Esophagus muscularis mucosa (tissue), 4 donors: Measurements from ENCODE around the gene RFXANK. TPM values are rescaled to one million over a fixed set of nuclear protein-coding genes. Genes with fewer than 3 reads are reported as not detected.
A peak's percentile ranks its signal among the peaks of the same experiment; 100 is the strongest.

Source experiments
- DNase-seq: peaks from one replicate; pipeline ENCODE4 v3.0.0-alpha.2; 2017; ENCODE audit errors: extremely low spot score
- H3K27ac ChIP-seq, 4 donors: fragments of 200-600 bp; sonication (generic); replicated peaks in 1 of 4; 1 replicate in 3 of 4; 2 replicates in 1 of 4; pipeline ENCODE4 v1.5.1; 2016 to 2019; ENCODE audit warnings: mild to moderate bottlenecking in 1 of 4
- H3K27me3 ChIP-seq, 4 donors: fragments of 200-600 bp; sonication (generic); one replicate each; pipeline versions ENCODE4 v1.5.1 to v1.6.0; 2016 to 2019
- H3K36me3 ChIP-seq, 4 donors: fragments of 200-600 bp; sonication (generic); one replicate each; pipeline ENCODE4 v1.5.1; 2016 to 2019
- H3K4me1 ChIP-seq, 4 donors: fragments of 200-600 bp; sonication (generic); one replicate each; pipeline ENCODE4 v1.5.1; 2016 to 2019
- H3K4me3 ChIP-seq, 4 donors: fragments of 200-600 bp; sonication (generic); 1 replicate in 2 of 4; 2 replicates in 2 of 4; pipeline ENCODE4 v1.5.1; 2016 to 2019; ENCODE audit warnings: mild to moderate bottlenecking in 4 of 4, moderate library complexity in 1 of 4
- H3K9me3 ChIP-seq, 4 donors: fragments of 200-600 bp; sonication (generic); 1 replicate in 3 of 4; 2 replicates in 1 of 4; pipeline ENCODE4 v1.5.1; 2016 to 2019
- CTCF ChIP-seq, 3 experiments: fragments of 200-600 bp in 2 of 3; fragments of 450-650 bp in 1 of 3; sonication (generic) in 2 of 3; IDR thresholded peaks; one replicate each; pipeline ENCODE4 v1.5.1; 2017 to 2019; ENCODE audit warnings: antibody characterized with exemption in 3 of 3, mild to moderate bottlenecking in 2 of 3, moderate library complexity in 1 of 3
- EP300 ChIP-seq: sonication (generic); formaldehyde crosslinking; IDR thresholded peaks from one replicate; pipeline ENCODE4 v1.6.1; 2017; ENCODE audit warnings: antibody characterized with exemption
- POLR2A ChIP-seq: fragments of 450-650 bp; IDR thresholded peaks from one replicate; pipeline ENCODE4 v1.6.1; 2017; ENCODE audit warnings: antibody characterized with exemption, moderate library complexity, mild to moderate bottlenecking, low read depth
- POLR2AphosphoS5 ChIP-seq, 2 donors: sonication (generic); formaldehyde crosslinking; IDR thresholded peaks; one replicate each; pipeline ENCODE4 v1.6.1; 2017; ENCODE audit warnings: antibody characterized with exemption in 2 of 2
- WGBS: methylation state at CpG from one replicate; pipeline ENCODE4 v1.1.5; 2018; 5-methylcytosine and 5-hydroxymethylcytosine counted together
- intact Hi-C: fragments of 100-400 bp; cut with DNase I; formaldehyde crosslinking; loops from one replicate; pipeline ENCODE4 v1.15.1; 2023
- total RNA-seq, 4 donors: library from RNA; depleted of rRNA; stranded (reverse); fragments of >200 nt; gene quantifications; one replicate each; pipeline versions ENCODE4 v1.1.0 to v1.2.1, GENCODE V29; 2016

The RFXANK gene
- 10 to 100 TPM; 34.8 to 49.2 (median 38.2) TPM for total RNA-seq

DNA sequence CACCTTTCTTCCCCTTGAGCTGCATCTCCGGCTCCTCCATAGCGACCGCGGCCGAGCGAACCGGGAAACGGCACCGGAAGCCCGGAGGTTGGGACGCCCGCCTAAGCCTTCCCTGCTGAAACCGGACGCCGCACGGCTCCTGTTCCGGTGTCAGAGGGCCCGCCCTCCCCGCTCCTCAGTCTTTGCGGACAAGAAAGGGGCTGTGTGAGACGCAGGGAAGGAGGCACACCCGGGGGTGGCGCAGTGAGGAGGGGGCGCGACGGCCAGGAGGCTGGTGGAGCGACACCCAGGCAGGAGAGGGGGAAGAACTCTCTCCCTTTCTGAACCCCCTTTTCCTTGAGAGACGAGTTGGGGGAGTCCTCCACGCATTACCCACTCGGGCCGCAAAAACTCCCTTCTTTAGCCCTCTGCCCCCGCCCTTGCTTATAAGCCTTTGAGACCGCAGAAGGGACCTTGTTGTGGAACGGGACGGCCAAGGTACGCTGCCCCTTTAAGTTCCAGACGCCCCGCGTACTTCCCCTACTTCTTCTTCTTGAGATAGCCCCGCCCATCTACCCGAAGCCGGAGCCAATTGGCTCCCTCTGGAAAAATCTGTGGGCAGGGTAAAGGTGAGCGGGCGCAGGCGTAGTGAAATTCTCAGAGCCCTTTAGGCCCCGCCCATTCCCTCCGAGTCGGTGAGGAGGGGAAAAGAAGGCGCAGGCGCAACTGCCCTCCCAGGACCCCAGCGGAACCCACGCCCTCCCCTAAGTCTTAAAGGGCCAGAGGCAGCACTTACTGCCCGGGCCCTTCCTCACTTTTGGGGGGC lies at the start of gene RFXANK, which contains the start of gene BORCS8:
Gene RFXANK, plus strand, starts transcription at position 181 of the 805 bp plus-strand sequence. CDS start 1,689 bp downstream, outside the sequence.
Gene BORCS8, minus strand, starts transcription at position 75 of the 805 bp plus-strand sequence. Its CDS starts 35 bp downstream, at position 40.
- no peak for TF ChIP-seq POLR2A
- peak; percentile 81 to 86 for TF ChIP-seq POLR2AphosphoS5 (IDR thresholded peaks at IDR 0.05)
- TF ChIP-seq CTCF (IDR thresholded peaks at IDR 0.05): peak in 1 of 3 experiments; percentile 22
- WGBS: 0% methylated on average over 26 of the region's 53 CpGs
- intact Hi-C loops: loop anchor here (10.0 kb wide), 1 partner anchor 123 kb away; no protein-coding TSS in a partner anchor
- no peaks in the 10 kb centered on the region for H3K27me3 ChIP-seq
- H3K4me1 ChIP-seq: peaks cover 45 to 62% (median 53%) of the 10 kb centered on the region in 4 donors
- peak within 1 kb of the TSS; percentile 75 to 95 (median 82) for H3K4me3 ChIP-seq
- no peaks in the 10 kb centered on the region for H3K9me3 ChIP-seq
- H3K27ac ChIP-seq: peak within 1 kb of the TSS; percentile 98 to 100 (median 98)
- peak; percentile 99 for DNase-seq
- peaks cover 8 to 24% (median 20%) of the 10 kb centered on the region in 4 donors for H3K36me3 ChIP-seq

GRCh38 chr19:19142347-19142746 lies 49.7 kb upstream of the RFXANK start:
- Histone ChIP-seq H3K4me1 (peaks cover 9 to 20% (median 15%) of the 10 kb centered on the region in 4 donors), H3K27ac (no peak overlapping the region), H3K36me3 (peaks cover 0 to 11% (median 9%) of the 10 kb centered on the region in 4 donors), H3K27me3 (no peaks in the 10 kb centered on the region), H3K9me3 (no peaks in the 10 kb centered on the region), H3K4me3 (no peak overlapping the region)
- intact Hi-C loops: no loop called here
- DNase-seq: no peak
- TF ChIP-seq POLR2AphosphoS5 (IDR thresholded peaks at IDR 0.05) (no peak), POLR2A (no peak)
- 96% methylated on average over 12 of the region's 12 CpGs for WGBS

GRCh38 chr19:19145281-19145680 lies 46.8 kb upstream of the RFXANK start:
- no peaks in the 10 kb centered on the region for H3K9me3 ChIP-seq
- peaks cover 4 to 11% (median 8%) of the 10 kb centered on the region in 4 donors for H3K4me1 ChIP-seq
- peak overlapping the region in 1 of 4 donors; percentile 32 for H3K4me3 ChIP-seq
- DNase-seq: no peak
- 80% methylated on average over 10 of the region's 17 CpGs for WGBS
- no peak overlapping the region for H3K27ac ChIP-seq
- no peaks in the 10 kb centered on the region for H3K27me3 ChIP-seq
- intact Hi-C loops: no loop called here
- peaks cover 7 to 36% (median 23%) of the 10 kb centered on the region in 4 donors for H3K36me3 ChIP-seq
- TF ChIP-seq POLR2AphosphoS5 (IDR thresholded peaks at IDR 0.05) (no peak), EP300 (no peak), CTCF (IDR thresholded peaks at IDR 0.05) (no peak), POLR2A (no peak)

- TF ChIP-seq CTCF (IDR thresholded peaks at IDR 0.05) (peak in 2 of 3 experiments; percentile 88 to 91), POLR2AphosphoS5 (IDR thresholded peaks at IDR 0.05) (no peak), EP300 (no peak)
- 22% methylated on average over 25 of the region's 47 CpGs for WGBS
- Histone ChIP-seq H3K27me3 (no peaks in the 10 kb centered on the region), H3K9me3 (no peaks in the 10 kb centered on the region), H3K27ac (no peak overlapping the region), H3K4me3 (peak overlapping the region in 3 of 4 donors; percentile 6 to 42 (median 32)), H3K4me1 (peaks cover 4 to 11% (median 8%) of the 10 kb centered on the region in 4 donors), H3K36me3 (peaks cover 7 to 36% (median 23%) of the 10 kb centered on the region in 4 donors)
- intact Hi-C loops: loop anchor here (2.0 kb wide), 2 partner anchors 31 to 79 kb away; no protein-coding TSS in a partner anchor
- DNase-seq: peak; percentile 95
Measured at GRCh38 chr19:19145684-19146608, 46.1 kb upstream of the RFXANK start.
